ENCODE data around the gene WWC2. TPM values are rescaled to one million over a fixed set of nuclear protein-coding genes. Genes with fewer than 3 reads are reported as not detected.

WWC2 gene
- total RNA-seq, 1 experiment from 2014 or later, result 80.3 TPM

DNA sequence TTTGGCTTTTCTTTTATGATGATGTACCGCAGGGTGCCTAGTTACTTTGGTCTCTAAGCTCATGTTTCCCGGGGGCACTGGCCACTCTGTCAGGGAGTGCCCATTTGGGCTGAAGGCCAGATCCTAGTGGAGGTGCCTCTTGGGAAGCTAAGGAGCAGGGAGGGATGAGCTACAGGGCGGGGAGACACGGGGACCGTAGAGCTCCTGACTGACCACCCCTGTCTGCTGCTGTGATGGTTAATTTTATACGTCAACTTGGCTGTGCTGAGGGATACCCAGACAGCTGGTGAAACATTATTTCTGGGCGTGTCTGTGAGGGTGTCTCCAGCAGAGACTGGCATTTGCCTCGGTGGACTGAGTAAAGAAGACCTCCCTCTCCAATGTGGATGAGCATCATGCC, 248.1 kb downstream of the WWC2 start:
- no TSS peak for BruUV-seq (replicated peaks)
- H3K27me3 ChIP-seq (ENCODE audit: control insufficient read depth, insufficient read depth, low read length), result no peaks in the 10 kb centered on the region
- POLR2A ChIA-PET, result no interaction called here

GRCh38 chr4:183347566-183347965, 248.5 kb downstream of the WWC2 start:
- ATAC-seq (no peak), DNase-seq (ENCODE audit: low read depth, low spot score) (no peak)
- intact Hi-C loops (cut with micrococcal nuclease; ENCODE audit: unreplicated experiment), result no loop called here
- no TSS peak for BruUV-seq (replicated peaks)
- ChIA-PET CTCF (no interaction called here), POLR2A (no interaction called here)
- Histone ChIP-seq H3K36me3 (ENCODE audit: control insufficient read depth, insufficient read depth, low read length) (no peaks in the 10 kb centered on the region), H3K4me1 (ENCODE audit: control insufficient read depth, insufficient read depth, low read length) (no peaks in the 10 kb centered on the region), H3K27me3 (ENCODE audit: control insufficient read depth, insufficient read depth, low read length) (no peaks in the 10 kb centered on the region), H3K9me3 (ENCODE audit: control insufficient read depth, insufficient read depth, low read depth, low read length) (no peaks in the 10 kb centered on the region), H3K27ac (ENCODE audit: low read length) (no peak overlapping the region), H3K4me3 (ENCODE audit: low read depth in 2 of 2, low read length in 2 of 2) (no peak overlapping the region)
- TF ChIP-seq, protein P1, sequence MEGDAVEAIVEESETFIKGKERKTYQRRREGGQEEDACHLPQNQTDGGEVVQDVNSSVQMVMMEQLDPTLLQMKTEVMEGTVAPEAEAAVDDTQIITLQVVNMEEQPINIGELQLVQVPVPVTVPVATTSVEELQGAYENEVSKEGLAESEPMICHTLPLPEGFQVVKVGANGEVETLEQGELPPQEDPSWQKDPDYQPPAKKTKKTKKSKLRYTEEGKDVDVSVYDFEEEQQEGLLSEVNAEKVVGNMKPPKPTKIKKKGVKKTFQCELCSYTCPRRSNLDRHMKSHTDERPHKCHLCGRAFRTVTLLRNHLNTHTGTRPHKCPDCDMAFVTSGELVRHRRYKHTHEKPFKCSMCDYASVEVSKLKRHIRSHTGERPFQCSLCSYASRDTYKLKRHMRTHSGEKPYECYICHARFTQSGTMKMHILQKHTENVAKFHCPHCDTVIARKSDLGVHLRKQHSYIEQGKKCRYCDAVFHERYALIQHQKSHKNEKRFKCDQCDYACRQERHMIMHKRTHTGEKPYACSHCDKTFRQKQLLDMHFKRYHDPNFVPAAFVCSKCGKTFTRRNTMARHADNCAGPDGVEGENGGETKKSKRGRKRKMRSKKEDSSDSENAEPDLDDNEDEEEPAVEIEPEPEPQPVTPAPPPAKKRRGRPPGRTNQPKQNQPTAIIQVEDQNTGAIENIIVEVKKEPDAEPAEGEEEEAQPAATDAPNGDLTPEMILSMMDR (IDR thresholded peaks at IDR 0.05), result no peak
- no peak for TF ChIP-seq SIN3A (IDR thresholded peaks at IDR 0.05; ENCODE audit: borderline replicate concordance, insufficient read depth, low read depth, low read length)
- TF ChIP-seq, protein P2, sequence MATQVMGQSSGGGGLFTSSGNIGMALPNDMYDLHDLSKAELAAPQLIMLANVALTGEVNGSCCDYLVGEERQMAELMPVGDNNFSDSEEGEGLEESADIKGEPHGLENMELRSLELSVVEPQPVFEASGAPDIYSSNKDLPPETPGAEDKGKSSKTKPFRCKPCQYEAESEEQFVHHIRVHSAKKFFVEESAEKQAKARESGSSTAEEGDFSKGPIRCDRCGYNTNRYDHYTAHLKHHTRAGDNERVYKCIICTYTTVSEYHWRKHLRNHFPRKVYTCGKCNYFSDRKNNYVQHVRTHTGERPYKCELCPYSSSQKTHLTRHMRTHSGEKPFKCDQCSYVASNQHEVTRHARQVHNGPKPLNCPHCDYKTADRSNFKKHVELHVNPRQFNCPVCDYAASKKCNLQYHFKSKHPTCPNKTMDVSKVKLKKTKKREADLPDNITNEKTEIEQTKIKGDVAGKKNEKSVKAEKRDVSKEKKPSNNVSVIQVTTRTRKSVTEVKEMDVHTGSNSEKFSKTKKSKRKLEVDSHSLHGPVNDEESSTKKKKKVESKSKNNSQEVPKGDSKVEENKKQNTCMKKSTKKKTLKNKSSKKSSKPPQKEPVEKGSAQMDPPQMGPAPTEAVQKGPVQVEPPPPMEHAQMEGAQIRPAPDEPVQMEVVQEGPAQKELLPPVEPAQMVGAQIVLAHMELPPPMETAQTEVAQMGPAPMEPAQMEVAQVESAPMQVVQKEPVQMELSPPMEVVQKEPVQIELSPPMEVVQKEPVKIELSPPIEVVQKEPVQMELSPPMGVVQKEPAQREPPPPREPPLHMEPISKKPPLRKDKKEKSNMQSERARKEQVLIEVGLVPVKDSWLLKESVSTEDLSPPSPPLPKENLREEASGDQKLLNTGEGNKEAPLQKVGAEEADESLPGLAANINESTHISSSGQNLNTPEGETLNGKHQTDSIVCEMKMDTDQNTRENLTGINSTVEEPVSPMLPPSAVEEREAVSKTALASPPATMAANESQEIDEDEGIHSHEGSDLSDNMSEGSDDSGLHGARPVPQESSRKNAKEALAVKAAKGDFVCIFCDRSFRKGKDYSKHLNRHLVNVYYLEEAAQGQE (IDR thresholded peaks at IDR 0.05; ENCODE audit: insufficient read depth in 1 of 2, low read depth in 2 of 2, low read length in 1 of 2), result no peak
- TF ChIP-seq POLR2AphosphoS5 (IDR thresholded peaks at IDR 0.05; ENCODE audit: low read depth, low read length), result no peak
- TF ChIP-seq TCF7L2 (IDR thresholded peaks at IDR 0.05; ENCODE audit: low read depth, low read length), result no peak
- in situ Hi-C loops (cut with HindIII; ENCODE audit: low pct_unique_long_range_greater_than_20kb, low sequenced_read_pairs), result no loop called here

More for the DNA sequence above, 248.1 kb downstream of the WWC2 start:
- no peak for DNase-seq (ENCODE audit: low read depth, low spot score)
- no peaks in the 10 kb centered on the region for H3K4me1 ChIP-seq (ENCODE audit: control insufficient read depth, insufficient read depth, low read length)
- in situ Hi-C loops (cut with HindIII; ENCODE audit: low pct_unique_long_range_greater_than_20kb, low sequenced_read_pairs) (no loop called here), intact Hi-C loops (cut with micrococcal nuclease; ENCODE audit: unreplicated experiment) (no loop called here)
- no peaks in the 10 kb centered on the region for H3K9me3 ChIP-seq (ENCODE audit: control insufficient read depth, insufficient read depth, low read depth, low read length)
- no peak for ATAC-seq
- CTCF ChIA-PET, result no interaction called here
- no peak overlapping the region for H3K4me3 ChIP-seq (ENCODE audit: low read depth in 2 of 2, low read length in 2 of 2)
- TF ChIP-seq TCF7L2 (IDR thresholded peaks at IDR 0.05; ENCODE audit: low read depth, low read length) (no peak), SIN3A (IDR thresholded peaks at IDR 0.05; ENCODE audit: borderline replicate concordance, insufficient read depth, low read depth, low read length) (no peak), POLR2AphosphoS5 (IDR thresholded peaks at IDR 0.05; ENCODE audit: low read depth, low read length) (no peak)
- TF ChIP-seq, protein P1 (IDR thresholded peaks at IDR 0.05), result no peak
- TF ChIP-seq, protein P2 (IDR thresholded peaks at IDR 0.05; ENCODE audit: insufficient read depth in 1 of 2, low read depth in 2 of 2, low read length in 1 of 2), result no peak
- H3K27ac ChIP-seq (ENCODE audit: low read length), result no peak overlapping the region
- no peaks in the 10 kb centered on the region for H3K36me3 ChIP-seq (ENCODE audit: control insufficient read depth, insufficient read depth, low read length)
